K562 (cell line): ENCODE measurements around the gene ADAMTS14. TPM values are rescaled to one million over a fixed set of nuclear protein-coding genes. Genes with fewer than 3 reads are reported as not detected.

ENCODE experiments used
- ATAC-seq: fragments of 200-7000 bp; cut with Tn5 transposase; 3 replicates; pipeline ENCODE4 v1.9.1; 2020; ENCODE audit warnings: moderate library complexity
- BruUV-seq: library from RNA; stranded (reverse); fragments of 400-500 nt; replicated peaks from 2 replicates; lab custom pipeline; 2021; lab: Mats Ljungman, UMichigan
- CTCF ChIA-PET: fragments of 300-600 bp; formaldehyde crosslinking; extraction: SDS; loops from one replicate; lab custom pipeline; 2021; ENCODE audit warnings: low intra/inter-chr PET ratio; lab: Yijun Ruan, JAX
- POLR2A ChIA-PET: fragments of 300-600, 350-650 bp; sonication (Branson Sonifier 250); formaldehyde crosslinking; extraction: SDS; loops from one replicate; lab custom pipeline; 2021; ENCODE audit warnings: antibody characterized with exemption, inconsistent platforms; lab: Yijun Ruan, JAX
- DNase-seq, 4 experiments: peaks; one replicate each; pipeline versions ENCODE4 v3.0.0 to v3.0.0-alpha.2; 2011 to 2018; ENCODE audit warnings: low spot score in 3 of 4, mixed read lengths in 3 of 4; ENCODE audit errors: extremely low read depth in 1 of 4
- FAIRE-seq: peaks from 2 replicates; lab custom pipeline; 2011; peaks lifted over from hg19 to GRCh38; lab: Jason Lieb, UNC
- H2AFZ ChIP-seq: 2 replicates; pipeline ENCODE4 v1.6.0; 2011; ENCODE audit warnings: low read depth, low read length, control low read depth, inconsistent platforms
- H3K27ac ChIP-seq: fragments of 200-600 bp; 3 replicates; pipeline ENCODE4 v1.8.0; 2011; ENCODE audit warnings: low read depth, mild to moderate bottlenecking, control low read depth, inconsistent platforms, low read length, moderate library complexity, mixed read lengths; ENCODE audit errors: extremely low read depth
- H3K27me3 ChIP-seq, 2 experiments: fragments of 300-600 bp in 1 of 2; 2 replicates in 1 of 2; 3 replicates in 1 of 2; pipeline versions ENCODE4 v1.6.0 to v1.8.0; 2011; ENCODE audit warnings: inconsistent platforms in 2 of 2, low read length in 2 of 2, mild to moderate bottlenecking in 1 of 2, mixed read lengths in 1 of 2, moderate library complexity in 1 of 2; ENCODE audit not compliant: control insufficient read depth in 2 of 2, insufficient read depth in 2 of 2
- H3K36me3 ChIP-seq: fragments of 300-600 bp; 3 replicates; pipeline ENCODE4 v1.8.0; 2011; ENCODE audit warnings: mild to moderate bottlenecking, low read length, inconsistent platforms; ENCODE audit not compliant: control insufficient read depth, insufficient read depth
- H3K4me1 ChIP-seq, 2 experiments: fragments of 200-600 bp in 1 of 2; replicated peaks in 1 of 2; 2 replicates in 1 of 2; 3 replicates in 1 of 2; pipeline versions ENCODE4 v1.5.1 to v1.8.0; 2011; ENCODE audit warnings: inconsistent platforms in 2 of 2, low read length in 2 of 2, mild to moderate bottlenecking in 1 of 2, mixed read lengths in 1 of 2, moderate library complexity in 1 of 2; ENCODE audit not compliant: control insufficient read depth in 2 of 2, insufficient read depth in 2 of 2
- H3K4me2 ChIP-seq: 2 replicates; pipeline ENCODE4 v1.6.1; 2011; ENCODE audit warnings: low read length, control low read depth, inconsistent platforms, mixed read lengths; ENCODE audit not compliant: insufficient read depth
- H3K4me3 ChIP-seq: fragments of 200-600 bp; sonication (generic), shearing (Covaris generic); 2 replicates; pipeline ENCODE4 v1.5.1; 2016; ENCODE audit warnings: control low read depth, inconsistent platforms
- H3K79me2 ChIP-seq: fragments of 200-600 bp; 3 replicates; pipeline ENCODE4 v1.8.0; 2011; ENCODE audit warnings: low read length, inconsistent platforms; ENCODE audit not compliant: control insufficient read depth, insufficient read depth
- H3K9ac ChIP-seq, 2 experiments: 2 replicates each; pipeline versions ENCODE4 v1.6.0 to v1.6.1; 2011; ENCODE audit warnings: low read depth in 2 of 2, low read length in 2 of 2, control low read depth in 1 of 2, inconsistent platforms in 1 of 2, mild to moderate bottlenecking in 1 of 2, mixed read lengths in 1 of 2; ENCODE audit not compliant: insufficient read depth in 1 of 2
- H3K9me1 ChIP-seq: one replicate; pipeline ENCODE4 v1.6.0; 2011; ENCODE audit warnings: inconsistent platforms, mild to moderate bottlenecking, low read length, moderate library complexity; ENCODE audit not compliant: control insufficient read depth, insufficient read depth
- H3K9me3 ChIP-seq: replicated peaks from 2 replicates; pipeline ENCODE4 v1.5.1; 2011; ENCODE audit warnings: low read depth, low read length, inconsistent platforms; ENCODE audit not compliant: control insufficient read depth, insufficient read depth
- H4K20me1 ChIP-seq: replicated peaks from 2 replicates; pipeline ENCODE4 v1.6.1; 2011; ENCODE audit warnings: low read length, inconsistent platforms, mixed read lengths; ENCODE audit not compliant: control insufficient read depth, insufficient read depth
- BHLHE40 ChIP-seq: IDR thresholded peaks from 2 replicates; pipeline ENCODE4 v1.6.1; 2011; ENCODE audit warnings: low read length, improper control_type of control experiment
- JUN ChIP-seq, 2 experiments: sonication (generic) in 1 of 2; formaldehyde crosslinking in 1 of 2; IDR thresholded peaks; 2 replicates each; pipeline versions ENCODE4 v1.6.1 to v1.8.0; 2012 to 2022; ENCODE audit warnings: borderline replicate concordance in 2 of 2, mild to moderate bottlenecking in 2 of 2, improper control_type of control experiment in 1 of 2, low read depth in 1 of 2, low read length in 1 of 2, missing genetic modification reagents in 1 of 2
- KDM5B ChIP-seq: fragments of 200-600 bp; sonication (generic); IDR thresholded peaks from 2 replicates; pipeline ENCODE4 v1.6.1; 2012; ENCODE audit warnings: low read depth, mild to moderate bottlenecking, moderate library complexity, low read length, control low read depth, inconsistent platforms; ENCODE audit not compliant: insufficient replicate concordance
- MYBL2 ChIP-seq, 2 experiments: fragments of 450-650 bp in 1 of 2; sonication (generic) in 1 of 2; formaldehyde crosslinking in 1 of 2; IDR thresholded peaks; 2 replicates each; pipeline versions ENCODE4 v1.6.1 to v1.8.1; 2017 to 2022; ENCODE audit warnings: borderline replicate concordance in 1 of 2, inconsistent platforms in 1 of 2, low read depth in 1 of 2, mild to moderate bottlenecking in 1 of 2, missing genetic modification reagents in 1 of 2, moderate library complexity in 1 of 2
- NR4A1 ChIP-seq, 2 experiments: fragments of 250-450 bp in 1 of 2; fragments of 450-650 bp in 1 of 2; sonication (Bioruptor Pico) in 1 of 2; IDR thresholded peaks; 2 replicates each; pipeline versions ENCODE4 v1.4.0 to v1.6.1; 2016 to 2020; ENCODE audit warnings: mild to moderate bottlenecking in 2 of 2, missing compliant biosample characterization in 1 of 2, missing genetic modification characterization in 1 of 2, moderate library complexity in 1 of 2
- PHF20 ChIP-seq: fragments of 450-650 bp; IDR thresholded peaks from 2 replicates; pipeline ENCODE4 v1.6.1; 2018; ENCODE audit not compliant: partially characterized antibody
- SMARCA4 ChIP-seq: fragments of 450-650 bp; IDR thresholded peaks from 2 replicates; pipeline ENCODE4 v1.6.1; 2016
- TAF9B ChIP-seq: fragments of 450-650 bp; IDR thresholded peaks from 2 replicates; pipeline ENCODE4 v1.6.1; 2018; ENCODE audit warnings: mild to moderate bottlenecking; ENCODE audit not compliant: partially characterized antibody
- ZBTB43 ChIP-seq: sonication (generic); formaldehyde crosslinking; IDR thresholded peaks from 2 replicates; pipeline ENCODE4 v1.8.0; 2023; ENCODE audit warnings: mild to moderate bottlenecking, missing genetic modification reagents
- ZBTB7A ChIP-seq: IDR thresholded peaks from 2 replicates; pipeline ENCODE4 v1.6.1; 2011; ENCODE audit warnings: low read depth, mild to moderate bottlenecking, low read length, moderate library complexity, borderline replicate concordance; ENCODE audit not compliant: control insufficient read depth
- ZFX ChIP-seq: sonication (generic); formaldehyde crosslinking; IDR thresholded peaks from 2 replicates; pipeline ENCODE4 v1.8.0; 2022; ENCODE audit warnings: mild to moderate bottlenecking, missing genetic modification reagents, moderate library complexity
- ZNF766 ChIP-seq: fragments of 200-800 bp; sonication (Bioruptor generic); conservative IDR thresholded peaks from 2 replicates; pipeline ENCODE4 v1.6.1; 2016; ENCODE audit warnings: missing genetic modification characterization, missing compliant biosample characterization
- WGBS: fragments of 100-300 bp; shearing (Covaris generic); methylation state at CpG from one replicate; pipeline ENCODE4 v1.1.6; 2016; ENCODE audit warnings: low coverage, mixed read lengths; ENCODE audit not compliant: insufficient coverage; ENCODE audit errors: missing lambda C conversion rate; 5-methylcytosine and 5-hydroxymethylcytosine counted together
- in situ Hi-C: fragments of 300-500 bp; cut with MboI; formaldehyde crosslinking; loops from 4 replicates; pipeline ENCODE4 v1.15.0; 2018; ENCODE audit warnings: inconsistent platforms, mixed read lengths
- intact Hi-C: fragments of 100-400 bp; cut with micrococcal nuclease; formaldehyde crosslinking; loops from 2 replicates; pipeline ENCODE4 v1.14.2; 2022
- polyA plus RNA-seq, 8 experiments: library from polyadenylated mRNA; depleted of rRNA in 4 of 8; stranded (reverse) in 5 of 8; unstranded in 3 of 8; fragments of >200 nt; fragmentation: Nextera tagmentation in 2 of 8; fragmentation: Illumina TruSeq in 1 of 8; extraction: Ambion mirVana in 2 of 8; extraction: Trizol in 1 of 8; gene quantifications; 2 replicates each; pipeline versions ENCODE4 v1.2.1 to v1.2.3, GENCODE V29; 2011 to 2014; ENCODE audit warnings: inconsistent platforms in 1 of 8, missing spikeins in 1 of 8
- total RNA-seq, 7 experiments: library from RNA; depleted of rRNA in 6 of 7; stranded (reverse); fragments of >200 nt in 6 of 7; fragmentation: Illumina TruSeq in 2 of 7; extraction: Trizol in 2 of 7; gene quantifications; 2 replicates each; pipeline versions ENCODE4 v1.2.1 to v1.2.3, GENCODE V29; 2011 to 2021; ENCODE audit warnings: low replicate concordance in 1 of 7
- TF ChIP-seq, protein P1 (sequence below): fragments of 450-650 bp; IDR thresholded peaks from 2 replicates; pipeline ENCODE4 v1.6.1; 2014; ENCODE audit warnings: low read depth, mild to moderate bottlenecking, moderate library complexity, borderline replicate concordance

ADAMTS14 gene
- total and polyA plus RNA-seq, 9 of the 15 experiments (the other 6 are each of a cell fraction or from before 2014, with no cell fraction given), result 0.04 to 37.4 (median 15.9) TPM

- FAIRE-seq, result no peak
- H3K9me3 ChIP-seq, result no peaks in the 10 kb centered on the region
- ATAC-seq, result peak; percentile 25
- BruUV-seq, result no TSS peak
- H3K27me3 ChIP-seq, result no peaks in the 10 kb centered on the region
- DNase-seq, result no peak
- no peak overlapping the region for H3K4me3 ChIP-seq
- peaks cover 4% of the 10 kb centered on the region for H3K9me1 ChIP-seq
- CTCF ChIA-PET, result no interaction called here
- peaks cover 60% of the 10 kb centered on the region; the same call in 2 of the 3 replicates for H3K36me3 ChIP-seq
- H3K4me2 ChIP-seq, result peak overlapping the region; percentile 30
- POLR2A ChIA-PET, result interaction anchor here (0.6 to 3.3 kb wide), 6 partner anchors 9 to 149 kb away, joined by 3 to 18 read pairs (median 5); no protein-coding TSS in a partner anchor
- peak overlapping the region; percentile 53; the same call in 2 of the 3 replicates for H3K27ac ChIP-seq
- WGBS, result 71% methylated on average over 6 of the region's 6 CpGs
- peaks cover 52% of the 10 kb centered on the region in 2 experiments for H3K4me1 ChIP-seq
- TF ChIP-seq ZNF766, result 0 out of 2 replicates have a peak, but pooled peaks have one; percentile 5
- TF ChIP-seq BHLHE40, result 0 out of 2 replicates have a peak, but pooled peaks have one; percentile 9
- TF ChIP-seq MYBL2 (IDR thresholded peaks at IDR 0.05; ENCODE audit: low read depth), result no peak
- no peak for TF ChIP-seq MYBL2 (CRISPR knock-in tag; IDR thresholded peaks at IDR 0.05; ENCODE audit: borderline replicate concordance)
- TF ChIP-seq ZBTB7A, result 0 out of 2 replicates have a peak, but pooled peaks have one; percentile 32
- no peak for TF ChIP-seq JUN (IDR thresholded peaks at IDR 0.05; ENCODE audit: borderline replicate concordance, low read depth, low read length)
- TF ChIP-seq JUN (CRISPR knock-in tag; IDR thresholded peaks at IDR 0.05; ENCODE audit: borderline replicate concordance), result no peak
- no peak for TF ChIP-seq ZBTB43 (CRISPR knock-in tag)
- no peak for TF ChIP-seq NR4A1 (CRISPR knock-in tag; IDR thresholded peaks at IDR 0.05)
- 0 out of 2 replicates have a peak, but pooled peaks have one; percentile 7 for TF ChIP-seq NR4A1 (tag; IDR thresholded peaks at IDR 0.05)
- 0 out of 2 replicates have a peak, but pooled peaks have one; percentile 2 for TF ChIP-seq SMARCA4
- TF ChIP-seq PHF20, result no peak
- TF ChIP-seq KDM5B, result peak; percentile 13
- TF ChIP-seq TAF9B, result no peak
- TF ChIP-seq, protein P1, sequence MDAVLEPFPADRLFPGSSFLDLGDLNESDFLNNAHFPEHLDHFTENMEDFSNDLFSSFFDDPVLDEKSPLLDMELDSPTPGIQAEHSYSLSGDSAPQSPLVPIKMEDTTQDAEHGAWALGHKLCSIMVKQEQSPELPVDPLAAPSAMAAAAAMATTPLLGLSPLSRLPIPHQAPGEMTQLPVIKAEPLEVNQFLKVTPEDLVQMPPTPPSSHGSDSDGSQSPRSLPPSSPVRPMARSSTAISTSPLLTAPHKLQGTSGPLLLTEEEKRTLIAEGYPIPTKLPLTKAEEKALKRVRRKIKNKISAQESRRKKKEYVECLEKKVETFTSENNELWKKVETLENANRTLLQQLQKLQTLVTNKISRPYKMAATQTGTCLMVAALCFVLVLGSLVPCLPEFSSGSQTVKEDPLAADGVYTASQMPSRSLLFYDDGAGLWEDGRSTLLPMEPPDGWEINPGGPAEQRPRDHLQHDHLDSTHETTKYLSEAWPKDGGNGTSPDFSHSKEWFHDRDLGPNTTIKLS, result no peak
- peak; percentile 66; the same call in 1 of the 2 replicates for TF ChIP-seq ZFX
- peak overlapping the region; percentile 13; the same call in 1 of the 2 replicates for H2AFZ ChIP-seq
- intact Hi-C loops (no loop called here), in situ Hi-C loops (no loop called here)
- H4K20me1 ChIP-seq, result no peaks in the 10 kb centered on the region
- H3K9ac ChIP-seq, result peak overlapping the region; percentile 26 to 86; a peak in 3 of 4 replicates
- peaks cover 67% of the 10 kb centered on the region for H3K79me2 ChIP-seq
These were observed 11.3 kb downstream of the ADAMTS14 start for GRCh38 chr10:70683601-70683934.
